Measurements from ENCODE around the gene GLB1L3.
"Not testable (repeated sequence)": the region's sequence is repeated elsewhere in the genome, so short reads cannot be mapped to it uniquely, and the experiment has no call there.

The GLB1L3 gene

GRCh38 chr11:134317103-134317502, 40.9 kb downstream of the GLB1L3 start:
- DNase-seq, result no peak

GRCh38 chr11:134321373-134321772, 45.2 kb downstream of the GLB1L3 start:
- not testable (repeated sequence) for DNase-seq

DNA sequence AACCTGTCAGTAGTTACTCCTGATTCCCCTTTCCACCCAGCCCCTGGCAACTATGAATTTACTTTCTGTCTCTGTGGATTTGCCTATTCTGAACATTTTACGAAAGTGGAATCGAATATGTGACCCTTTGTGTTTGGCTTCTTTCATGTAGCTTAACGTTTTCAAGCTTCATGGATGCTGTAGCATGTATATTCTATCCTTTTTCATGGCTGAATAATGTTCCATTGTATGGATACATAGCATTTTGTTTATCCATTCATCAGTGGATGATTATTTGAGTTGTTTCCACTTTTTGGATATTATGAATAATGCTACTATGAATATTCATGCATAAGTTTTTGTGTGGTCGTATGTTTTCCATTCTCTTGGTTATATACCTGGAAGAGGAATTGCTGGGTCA, 46.4 kb downstream of the GLB1L3 start:
- no peak for DNase-seq

GRCh38 chr11:134328433-134328832, 52.3 kb downstream of the GLB1L3 start:
- no peak for DNase-seq

GRCh38 chr11:134330611-134331353, 54.6 kb downstream of the GLB1L3 start:
- DNase-seq, result no peak

DNA sequence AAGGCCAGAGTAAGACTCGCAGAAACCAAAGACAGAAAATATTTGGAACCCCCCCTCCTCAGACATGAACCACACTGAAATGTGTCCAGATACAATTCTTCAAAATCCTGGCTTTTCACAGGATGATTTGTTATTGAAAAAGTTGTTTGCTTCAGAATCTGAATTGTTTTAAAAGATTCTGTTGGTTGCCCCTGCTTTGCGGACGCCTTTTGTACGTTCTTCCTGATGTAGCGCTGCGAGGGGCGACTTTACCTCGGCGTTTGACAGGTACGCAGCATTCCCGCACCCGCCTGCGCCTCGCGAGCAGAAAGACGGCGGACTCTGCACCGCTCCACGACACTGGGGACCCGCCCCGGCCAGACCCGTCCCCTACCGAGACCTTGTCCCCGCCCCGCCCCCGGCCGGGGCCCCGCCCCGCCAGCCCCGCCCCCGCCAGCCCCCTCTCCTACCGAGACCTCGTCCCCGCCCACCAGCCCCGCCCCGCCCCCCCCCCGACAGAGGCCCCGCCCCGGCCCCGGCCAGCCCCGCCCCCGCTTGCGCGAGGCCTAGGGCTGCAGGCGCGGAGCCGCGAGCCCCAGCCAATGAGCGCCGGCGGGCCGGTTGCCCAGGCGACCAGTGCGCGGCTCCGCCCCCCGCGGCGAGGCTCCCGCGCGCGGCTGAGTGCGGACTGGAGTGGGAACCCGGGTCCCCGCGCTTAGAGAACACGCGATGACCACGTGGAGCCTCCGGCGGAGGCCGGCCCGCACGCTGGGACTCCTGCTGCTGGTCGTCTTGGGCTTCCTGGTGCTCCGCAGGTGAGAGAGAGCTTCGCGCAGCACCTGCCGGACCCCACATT, 55.4 kb downstream of the GLB1L3 start, which contains the start of gene GLB1L2:
TSS of gene GLB1L2 (plus strand) at position 635 of the 835 bp plus-strand sequence. CDS start at position 709, 74 bp downstream.
- peak; percentile 78 for DNase-seq

DNA sequence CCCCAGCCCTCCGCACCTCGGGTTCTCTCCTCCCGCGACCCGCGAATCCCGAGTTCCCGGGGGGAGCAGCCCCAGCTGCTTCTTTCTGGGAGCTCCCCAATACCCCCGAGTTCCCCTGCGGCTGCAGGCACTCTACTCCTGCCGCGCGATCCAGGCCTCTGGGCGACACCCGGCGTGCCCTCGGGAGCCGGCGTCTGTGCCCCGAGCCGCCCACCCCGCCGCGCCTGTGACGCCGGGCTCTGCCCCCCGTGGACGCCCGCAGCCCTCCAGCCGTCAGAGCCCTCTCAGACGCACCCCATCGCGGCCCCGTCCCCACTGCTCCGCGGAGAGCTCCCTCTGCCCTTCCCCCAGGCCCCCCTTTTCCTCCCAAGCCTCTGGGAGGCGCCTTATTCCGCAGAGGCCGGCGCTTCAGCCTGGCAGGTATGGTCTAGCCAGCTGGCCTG, 56.0 kb downstream of the GLB1L3 start:
- peak; percentile 30 for DNase-seq

DNA sequence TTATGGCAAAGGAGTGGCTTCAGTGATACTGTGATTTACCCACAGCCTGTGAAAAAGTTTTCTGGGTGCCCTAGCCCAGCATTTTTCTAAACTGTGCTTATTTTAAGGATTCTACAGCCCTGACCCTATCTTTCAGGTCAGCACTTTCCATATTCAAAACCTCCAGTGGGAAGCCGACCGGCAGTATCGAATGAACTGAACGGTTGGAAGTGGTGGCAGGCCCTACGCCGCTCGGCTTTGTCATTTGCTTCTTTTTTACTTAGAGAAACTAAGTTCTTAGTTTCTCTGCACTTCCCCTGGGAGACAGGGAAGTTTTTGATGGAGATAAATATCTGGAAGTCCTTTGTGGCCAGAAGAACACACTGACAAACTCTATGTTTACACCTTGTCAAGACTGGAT, 56.6 kb downstream of the GLB1L3 start:
- DNase-seq, result no peak

DNA sequence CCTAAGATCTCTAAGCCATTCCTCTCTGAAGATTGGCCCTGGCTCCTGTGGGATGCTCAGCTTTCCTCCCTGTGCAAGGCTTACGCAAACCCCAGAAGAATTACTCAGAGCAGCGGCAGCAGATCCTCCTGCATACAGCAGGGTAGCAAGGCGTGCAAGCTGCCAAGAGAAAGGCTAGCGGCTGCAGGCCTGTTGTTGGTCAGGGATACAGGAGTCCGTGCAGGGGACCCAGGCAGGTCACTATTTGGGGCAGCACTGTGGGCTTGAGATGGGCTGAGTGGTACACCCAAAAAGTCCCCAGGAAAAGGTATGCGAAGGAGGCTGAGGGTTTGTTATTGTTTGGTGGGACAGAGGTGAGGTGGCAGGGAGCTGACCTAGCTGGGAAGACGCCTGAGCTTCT, 57.1 kb downstream of the GLB1L3 start:
- DNase-seq, result no peak

GRCh38 chr11:134333946-134334345, 57.8 kb downstream of the GLB1L3 start:
- no peak for DNase-seq

- DNase-seq, result no peak
These were observed 58.8 kb downstream of the GLB1L3 start for GRCh38 chr11:134334796-134335571.

GRCh38 chr11:134337051-134337450, 60.9 kb downstream of the GLB1L3 start:
- DNase-seq, result no peak

GRCh38 chr11:134338068-134338467, 61.9 kb downstream of the GLB1L3 start:
- DNase-seq, result no peak

DNA sequence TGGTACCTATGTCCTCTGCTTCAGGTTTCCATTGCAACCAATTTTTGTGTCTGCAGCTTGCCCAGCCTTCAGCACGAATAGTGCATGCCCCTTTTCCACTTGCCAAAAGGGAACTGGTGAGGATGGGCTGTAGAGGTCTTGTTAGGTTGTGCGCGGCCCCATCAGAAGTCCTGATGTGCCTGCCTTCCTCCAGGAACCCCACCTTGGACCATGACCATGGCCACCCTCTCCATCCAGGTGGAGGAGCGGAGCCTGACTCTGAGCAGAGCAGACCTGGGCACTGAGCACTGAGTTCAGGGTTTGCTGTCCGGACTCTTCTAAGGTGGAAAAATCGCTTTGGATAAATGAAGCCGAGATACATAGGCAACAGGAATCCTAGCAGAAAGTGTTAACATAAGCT, 62.5 kb downstream of the GLB1L3 start:
- no peak for DNase-seq

GRCh38 chr11:134339756-134340155, 63.6 kb downstream of the GLB1L3 start:
- no peak for DNase-seq

DNA sequence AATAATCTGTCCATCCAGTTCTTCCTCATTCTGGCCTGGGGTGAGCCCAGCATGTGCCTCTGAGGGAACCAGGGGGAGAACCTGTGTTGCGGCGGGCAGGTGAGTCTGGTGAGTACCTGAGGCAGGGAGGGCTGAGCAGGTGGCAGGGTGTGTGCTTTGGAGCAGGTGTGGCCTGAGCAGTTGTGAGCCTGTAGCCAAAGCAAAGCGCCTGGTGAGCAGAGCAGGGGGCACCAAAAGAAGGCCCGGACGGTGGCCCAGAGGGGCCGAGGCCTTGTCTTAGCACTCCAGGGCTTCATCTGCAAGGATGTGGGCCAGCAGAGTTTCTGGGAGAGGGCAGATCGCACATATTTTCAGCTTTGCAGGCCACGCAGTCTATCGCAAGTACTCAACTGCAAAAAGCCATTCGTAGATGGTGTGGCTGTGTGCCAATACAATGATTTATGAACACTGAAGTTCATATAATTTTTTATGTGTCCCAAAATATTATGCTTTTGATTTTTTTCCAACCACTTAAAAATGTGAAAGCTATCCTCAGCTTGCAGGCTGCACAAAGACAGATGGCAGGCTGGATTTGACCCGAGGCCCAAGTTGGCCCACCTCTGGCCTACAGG, 64.3 kb downstream of the GLB1L3 start:
- no peak for DNase-seq

- DNase-seq, result no peak
These were observed 65.8 kb downstream of the GLB1L3 start for GRCh38 chr11:134341805-134342571.

DNA sequence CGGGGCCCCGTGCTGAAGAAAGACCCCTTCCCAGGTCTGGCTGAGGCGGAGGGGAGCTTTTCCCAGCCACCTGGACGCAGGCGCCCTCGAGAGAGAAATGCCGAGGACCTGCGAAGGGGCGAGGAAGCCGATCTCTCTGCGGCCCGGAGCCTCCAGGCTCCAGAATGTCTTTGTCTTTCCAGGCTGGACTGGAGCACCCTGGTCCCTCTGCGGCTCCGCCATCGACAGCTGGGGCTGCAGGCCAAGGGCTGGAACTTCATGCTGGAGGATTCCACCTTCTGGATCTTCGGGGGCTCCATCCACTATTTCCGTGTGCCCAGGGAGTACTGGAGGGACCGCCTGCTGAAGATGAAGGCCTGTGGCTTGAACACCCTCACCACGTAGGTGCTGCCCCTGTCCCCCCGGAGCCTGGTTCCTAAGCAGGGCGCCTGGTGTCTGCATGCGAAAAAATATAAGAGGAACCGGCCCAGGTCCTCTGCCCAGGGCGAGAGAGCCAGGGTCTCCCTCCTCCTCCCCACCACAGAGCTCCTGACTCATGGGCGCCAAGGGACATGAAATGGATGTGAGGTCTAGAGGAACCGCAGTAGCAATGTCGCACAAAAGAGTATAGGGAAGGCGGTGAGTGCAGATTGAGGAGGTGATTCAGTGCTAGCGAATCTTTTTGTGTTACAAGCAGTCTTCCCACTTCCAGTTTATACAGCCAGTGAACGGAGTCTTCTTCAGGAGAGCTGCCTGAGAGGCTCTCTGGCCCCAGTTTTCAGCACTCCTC, 66.6 kb downstream of the GLB1L3 start:
- DNase-seq, result no peak

DNA sequence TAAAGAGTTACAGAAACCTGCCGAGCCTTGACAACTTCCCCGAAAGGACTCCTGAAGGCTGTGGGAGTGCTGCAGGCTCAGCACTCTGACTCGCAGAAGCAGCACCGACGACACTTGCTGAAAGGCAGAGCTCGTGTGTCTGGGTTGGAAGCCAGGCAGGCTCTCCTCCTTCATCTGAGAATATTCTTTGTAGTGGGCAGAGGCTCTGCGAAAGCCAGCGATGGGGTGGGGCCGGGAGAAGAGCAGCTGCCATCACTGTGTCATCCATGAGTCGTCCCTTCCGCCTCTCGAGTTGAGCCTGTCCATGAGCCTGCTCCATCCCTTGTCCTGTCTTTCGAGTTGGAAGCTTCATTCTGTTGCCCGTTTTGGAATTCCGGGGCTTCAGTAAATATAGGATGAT, 67.5 kb downstream of the GLB1L3 start:
- DNase-seq, result no peak

GRCh38 chr11:134344497-134345236, 68.5 kb downstream of the GLB1L3 start:
- DNase-seq, result not testable (repeated sequence)

DNA sequence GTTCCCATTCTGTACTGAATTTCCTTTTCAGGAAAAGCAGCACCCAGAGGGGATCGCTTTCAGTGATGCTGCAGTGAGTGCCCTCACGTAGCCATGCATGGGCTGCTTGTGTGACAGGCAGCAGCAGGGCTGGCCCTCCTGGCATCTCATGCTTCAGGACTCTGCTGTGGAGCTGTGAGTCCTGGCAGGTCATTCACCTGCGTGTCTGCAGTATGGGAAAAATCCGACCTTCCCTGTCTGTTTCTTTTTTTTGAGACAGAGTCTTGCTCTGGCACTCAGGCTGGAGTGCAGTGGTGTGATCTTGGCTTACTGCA, 69.0 kb downstream of the GLB1L3 start:
- no peak for DNase-seq

All from effector CD8-positive, alpha-beta T cell (primary cell).